Mesenchymal stem cell (in vitro differentiated cells and primary cell): Measurements from ENCODE around the gene LRFN4.

Experiments
- DNase-seq: peaks from one replicate; pipeline ENCODE4 v3.0.0-alpha.2; 2013
- H2AFZ ChIP-seq: one replicate; pipeline ENCODE4 v1.6.1; 2013; ENCODE audit warnings: low read depth, mild to moderate bottlenecking, control low read depth, inconsistent platforms, low read length, moderate library complexity
- H2AK5ac ChIP-seq: 2 replicates; pipeline ENCODE4 v1.6.1; 2013; ENCODE audit warnings: low read length, moderate library complexity, mild to moderate bottlenecking, inconsistent platforms; ENCODE audit not compliant: severe bottlenecking
- H2BK120ac ChIP-seq: one replicate; pipeline ENCODE4 v1.6.1; 2013; ENCODE audit warnings: low read depth, mild to moderate bottlenecking, inconsistent platforms, low read length, moderate library complexity
- H2BK12ac ChIP-seq, 2 experiments: one replicate each; pipeline ENCODE4 v1.6.1; 2013; ENCODE audit warnings: inconsistent platforms in 2 of 2, low read length in 2 of 2, mild to moderate bottlenecking in 2 of 2, moderate library complexity in 2 of 2, control low read depth in 1 of 2
- H2BK15ac ChIP-seq: one replicate; pipeline ENCODE4 v1.6.1; 2013; ENCODE audit warnings: mild to moderate bottlenecking, low read depth, inconsistent platforms; ENCODE audit not compliant: poor library complexity, severe bottlenecking
- H2BK5ac ChIP-seq: 2 replicates; pipeline ENCODE4 v1.6.1; 2013; ENCODE audit warnings: low read depth, mild to moderate bottlenecking, low read length, control low read depth, inconsistent platforms; ENCODE audit not compliant: poor library complexity, severe bottlenecking
- H3K14ac ChIP-seq, 2 experiments: one replicate each; pipeline ENCODE4 v1.6.1; 2013; ENCODE audit warnings: inconsistent platforms in 2 of 2, low read length in 2 of 2, control low read depth in 1 of 2, mild to moderate bottlenecking in 1 of 2, moderate library complexity in 1 of 2
- H3K18ac ChIP-seq, 2 experiments: one replicate each; pipeline ENCODE4 v1.6.1; 2013; ENCODE audit warnings: inconsistent platforms in 2 of 2, low read length in 2 of 2, control low read depth in 1 of 2, low read depth in 1 of 2, mild to moderate bottlenecking in 1 of 2
- H3K23ac ChIP-seq, 2 experiments: one replicate each; pipeline ENCODE4 v1.6.1; 2013; ENCODE audit warnings: inconsistent platforms in 2 of 2, low read length in 2 of 2, mild to moderate bottlenecking in 2 of 2, moderate library complexity in 2 of 2, control low read depth in 1 of 2
- H3K27ac ChIP-seq: 2 replicates; pipeline ENCODE4 v1.5.1; 2013; ENCODE audit warnings: mild to moderate bottlenecking, moderate library complexity, low read length, control low read depth, inconsistent platforms; ENCODE audit not compliant: poor library complexity, severe bottlenecking
- H3K27me3 ChIP-seq, 2 experiments: 2 replicates each; pipeline versions ENCODE4 v1.6.1 to v1.7.0; 2013; ENCODE audit warnings: low read length in 2 of 2, mild to moderate bottlenecking in 2 of 2, moderate library complexity in 2 of 2, control low read depth in 1 of 2, inconsistent platforms in 1 of 2; ENCODE audit not compliant: control insufficient read depth in 1 of 2, insufficient read depth in 1 of 2
- H3K36me3 ChIP-seq, 2 experiments: 2 replicates each; pipeline versions ENCODE4 v1.6.1 to v1.7.0; 2013; ENCODE audit warnings: low read length in 2 of 2, control low read depth in 1 of 2, inconsistent platforms in 1 of 2, low read depth in 1 of 2, mild to moderate bottlenecking in 1 of 2; ENCODE audit not compliant: insufficient read depth in 2 of 2, control insufficient read depth in 1 of 2
- H3K4ac ChIP-seq, 2 experiments: one replicate each; pipeline ENCODE4 v1.6.1; 2013; ENCODE audit warnings: inconsistent platforms in 2 of 2, low read length in 2 of 2, mild to moderate bottlenecking in 2 of 2, moderate library complexity in 2 of 2, control low read depth in 1 of 2, low read depth in 1 of 2
- H3K4me1 ChIP-seq: 2 replicates; pipeline ENCODE4 v1.6.1; 2013; ENCODE audit warnings: low read depth, low read length, control low read depth; ENCODE audit not compliant: control insufficient read depth, insufficient read depth
- H3K4me2 ChIP-seq: 2 replicates; pipeline ENCODE4 v1.6.1; 2013; ENCODE audit warnings: low read length, mild to moderate bottlenecking, inconsistent platforms; ENCODE audit not compliant: poor library complexity, severe bottlenecking
- H3K4me3 ChIP-seq, 2 experiments: 2 replicates each; pipeline versions ENCODE4 v1.5.1 to v1.7.0; 2013; ENCODE audit warnings: low read length in 2 of 2, mild to moderate bottlenecking in 2 of 2, control low read depth in 1 of 2, low read depth in 1 of 2; ENCODE audit not compliant: insufficient read depth in 1 of 2
- H3K79me1 ChIP-seq: replicated peaks from 2 replicates; pipeline ENCODE4 v1.6.1; 2013; ENCODE audit warnings: mild to moderate bottlenecking, control low read depth, low read length, inconsistent platforms; ENCODE audit not compliant: poor library complexity, severe bottlenecking
- H3K9ac ChIP-seq: 2 replicates; pipeline ENCODE4 v1.7.0; 2013; ENCODE audit warnings: mild to moderate bottlenecking, low read length, moderate library complexity
- H3K9me3 ChIP-seq: 2 replicates; pipeline ENCODE4 v1.7.0; 2013; ENCODE audit warnings: mild to moderate bottlenecking, low read length; ENCODE audit not compliant: control insufficient read depth
- H4K8ac ChIP-seq: one replicate; pipeline ENCODE4 v1.6.1; 2013; ENCODE audit warnings: inconsistent platforms, mild to moderate bottlenecking, low read length, moderate library complexity
- H4K91ac ChIP-seq: one replicate; pipeline ENCODE4 v1.6.1; 2013; ENCODE audit warnings: mild to moderate bottlenecking, low read length, inconsistent platforms
- WGBS: methylation state at CpG from one replicate; pipeline ENCODE4 v1.1.7; 2013; ENCODE audit warnings: mixed read lengths; 5-methylcytosine and 5-hydroxymethylcytosine counted together

LRFN4 gene

GRCh38 chr11:66848671-66849500, 8.0 kb upstream of the LRFN4 start:
- no peaks in the 10 kb centered on the region for H3K27me3 ChIP-seq
- WGBS, result 95% methylated on average over 28 of the region's 28 CpGs
- no peak overlapping the region for H3K23ac ChIP-seq

GRCh38 chr11:66849501-66850234, 7.2 kb upstream of the LRFN4 start:
- Histone ChIP-seq H3K23ac (no peak overlapping the region), H3K4me2 (no peak overlapping the region), H3K14ac (no peak overlapping the region), H2AFZ (no peak overlapping the region), H3K4me3 (no peak overlapping the region), H3K9me3 (no peaks in the 10 kb centered on the region), H3K4me1 (peaks cover 13% of the 10 kb centered on the region), H4K8ac (no peak overlapping the region), H3K36me3 (peaks cover 48 to 75% of the 10 kb centered on the region in 2 experiments), H2BK15ac (no peak overlapping the region), H2AK5ac (no peak overlapping the region), H3K18ac (no peak overlapping the region), H2BK12ac (no peak overlapping the region), H4K91ac (no peak overlapping the region), H3K27me3 (no peaks in the 10 kb centered on the region), H3K9ac (no peak overlapping the region), H3K4ac (no peak overlapping the region), H3K79me1 (peaks cover 22% of the 10 kb centered on the region), H2BK5ac (no peak overlapping the region), H3K27ac (no peak overlapping the region), H2BK120ac (no peak overlapping the region)
- WGBS, result 97% methylated on average over 21 of the region's 22 CpGs
- DNase-seq, result no peak

More at GRCh38 chr11:66848671-66849500, 8.0 kb upstream of the LRFN4 start:
- Histone ChIP-seq H3K79me1 (peaks cover 22% of the 10 kb centered on the region), H3K27ac (no peak overlapping the region), H2BK15ac (no peak overlapping the region), H2BK12ac (no peak overlapping the region), H3K4ac (no peak overlapping the region), H3K9me3 (no peaks in the 10 kb centered on the region), H2AFZ (no peak overlapping the region), H3K36me3 (peaks cover 48 to 74% of the 10 kb centered on the region in 2 experiments), H3K4me3 (no peak overlapping the region), H3K4me2 (no peak overlapping the region), H2BK5ac (no peak overlapping the region), H2BK120ac (no peak overlapping the region), H3K14ac (no peak overlapping the region), H2AK5ac (no peak overlapping the region), H3K4me1 (peaks cover 21% of the 10 kb centered on the region), H4K91ac (peak overlapping the region; percentile 4), H4K8ac (no peak overlapping the region), H3K18ac (no peak overlapping the region), H3K9ac (no peak overlapping the region)
- no peak for DNase-seq

GRCh38 chr11:66850235-66850587, 6.7 kb upstream of the LRFN4 start:
- H3K36me3 ChIP-seq, result peaks cover 44 to 70% of the 10 kb centered on the region in 2 experiments
- H3K9me3 ChIP-seq, result no peaks in the 10 kb centered on the region
- H3K4ac ChIP-seq, result no peak overlapping the region
- H2AK5ac ChIP-seq, result no peak overlapping the region
- H4K91ac ChIP-seq, result no peak overlapping the region
- peaks cover 8% of the 10 kb centered on the region for H3K4me1 ChIP-seq
- H2BK15ac ChIP-seq, result no peak overlapping the region
- no peak overlapping the region for H3K14ac ChIP-seq
- no peak overlapping the region for H2BK5ac ChIP-seq
- H2AFZ ChIP-seq, result no peak overlapping the region
- no peak overlapping the region for H4K8ac ChIP-seq
- H2BK12ac ChIP-seq, result no peak overlapping the region
- no peak overlapping the region for H3K27ac ChIP-seq
- no peak overlapping the region for H3K4me3 ChIP-seq
- H3K79me1 ChIP-seq, result peaks cover 20% of the 10 kb centered on the region
- H3K9ac ChIP-seq, result no peak overlapping the region
- H3K27me3 ChIP-seq, result no peaks in the 10 kb centered on the region
- no peak for DNase-seq
- 98% methylated on average over 10 of the region's 10 CpGs for WGBS
- no peak overlapping the region for H2BK120ac ChIP-seq
- H3K18ac ChIP-seq, result no peak overlapping the region
- no peak overlapping the region for H3K4me2 ChIP-seq
- no peak overlapping the region for H3K23ac ChIP-seq

GRCh38 chr11:66850588-66851238, 6.2 kb upstream of the LRFN4 start:
- 94% methylated on average over 22 of the region's 23 CpGs for WGBS
- Histone ChIP-seq H2BK120ac (no peak overlapping the region), H3K27me3 (no peaks in the 10 kb centered on the region), H3K14ac (peak overlapping the region in 1 of 2 experiments; percentile 11), H3K27ac (no peak overlapping the region), H4K91ac (no peak overlapping the region), H3K23ac (no peak overlapping the region), H2BK12ac (no peak overlapping the region), H3K79me1 (peaks cover 15% of the 10 kb centered on the region), H2BK5ac (no peak overlapping the region), H3K4me2 (no peak overlapping the region), H3K9ac (no peak overlapping the region), H3K36me3 (peaks cover 39 to 65% of the 10 kb centered on the region in 2 experiments), H3K18ac (no peak overlapping the region), H3K4me1 (peaks cover 10% of the 10 kb centered on the region), H3K4me3 (no peak overlapping the region), H3K9me3 (no peaks in the 10 kb centered on the region), H2AFZ (no peak overlapping the region), H3K4ac (no peak overlapping the region), H2AK5ac (no peak overlapping the region), H2BK15ac (no peak overlapping the region), H4K8ac (no peak overlapping the region)
- no peak for DNase-seq
